ENCODE measurements around the gene PARP3. TPM values are rescaled to one million over a fixed set of nuclear protein-coding genes. Genes with fewer than 3 reads are reported as not detected.

PARP3 gene
- total RNA-seq, 3 donors from 2014 or later (not counting 1 experiment from before 2014, with no cell fraction given), result 4.6 to 7.4 (median 5.6) TPM

DNA sequence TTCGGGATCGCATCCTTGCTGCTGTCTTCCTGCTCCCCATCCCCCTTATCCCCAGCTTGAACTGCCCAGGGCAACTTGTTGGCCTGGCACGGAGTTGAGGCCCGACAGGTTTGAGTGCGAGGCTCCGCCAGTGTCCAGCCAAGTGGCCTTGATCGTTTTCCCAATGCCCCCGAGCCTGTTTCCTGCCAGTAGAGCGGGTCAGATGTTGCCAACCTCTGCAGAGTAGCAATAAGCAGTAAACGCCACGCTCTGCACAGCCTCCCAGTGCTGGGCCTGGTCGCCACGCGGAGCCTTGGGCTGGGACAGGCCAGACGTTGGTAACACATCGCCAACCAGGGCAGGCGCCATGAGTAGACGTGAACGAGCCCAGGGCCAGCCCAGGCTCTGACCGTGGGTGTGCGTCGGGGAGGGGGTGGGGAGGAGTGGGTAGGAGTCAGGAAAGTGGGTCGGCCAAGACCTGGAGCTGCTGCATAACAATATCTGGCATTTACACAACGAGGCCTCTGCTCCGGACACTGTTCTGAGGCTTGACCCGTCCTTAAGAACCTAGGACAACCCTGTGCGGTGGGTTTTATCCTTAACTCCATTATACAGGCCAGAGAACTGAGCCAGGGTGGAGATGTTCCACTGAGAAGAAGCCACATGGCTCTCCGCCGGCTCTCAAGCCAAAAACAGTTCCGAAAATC lies 32.3 kb downstream of the PARP3 start:
- 22% methylated on average over 30 of the region's 30 CpGs for WGBS (ENCODE audit: insufficient coverage)
- DNase-seq (no peak), ATAC-seq (peak; percentile 11 to 18 (median 12))
- Mint-ChIP-seq H3K27ac (peak overlapping the region; percentile 86 to 90), H3K36me3 (no peaks in the 10 kb centered on the region), H3K4me1 (peaks cover 27 to 36% of the 10 kb centered on the region in 2 donors), H3K9me3 (no peaks in the 10 kb centered on the region), H3K4me3 (peak overlapping the region; percentile 99), H3K27me3 (ENCODE audit: low read depth in 2 of 2) (no peaks in the 10 kb centered on the region)
- no peaks in the 10 kb centered on the region for H3K36me3 ChIP-seq (ENCODE audit: control insufficient read depth, insufficient read depth, low read length)
- peak overlapping the region; percentile 53 for H3K27ac ChIP-seq (ENCODE audit: low read length)
- peak; percentile 50 for TF ChIP-seq CTCF (IDR thresholded peaks at IDR 0.05)
- peaks cover 41% of the 10 kb centered on the region for H3K4me1 ChIP-seq (ENCODE audit: control insufficient read depth, insufficient read depth, low read length)
- peak overlapping the region; percentile 87 for H3K4me3 ChIP-seq (ENCODE audit: low read length)
- H3K9me3 ChIP-seq (ENCODE audit: control insufficient read depth, insufficient read depth, low read length), result no peaks in the 10 kb centered on the region
- intact Hi-C loops (cut with micrococcal nuclease), result loop anchor here (1.0 to 2.0 kb wide), 3 partner anchors 8 to 32 kb away; partner anchors contain the start of genes PARP3 and RPL29
- H3K27me3 ChIP-seq (ENCODE audit: control insufficient read depth, insufficient read depth, low read length), result no peaks in the 10 kb centered on the region

GRCh38 chr3:51974963-51975851 lies 33.0 kb downstream of the PARP3 start, which contains the start of gene ABHD14A:
ABHD14A (plus strand) TSS chr3:51975064; CDS start chr3:51975136, 72 bp downstream.
- Histone ChIP-seq H3K27me3 (ENCODE audit: control insufficient read depth, insufficient read depth, low read length) (no peaks in the 10 kb centered on the region), H3K4me3 (ENCODE audit: low read length) (peak within 1 kb of the TSS; percentile 87), H3K27ac (ENCODE audit: low read length) (peak within 1 kb of the TSS; percentile 53), H3K9me3 (ENCODE audit: control insufficient read depth, insufficient read depth, low read length) (no peaks in the 10 kb centered on the region), H3K4me1 (ENCODE audit: control insufficient read depth, insufficient read depth, low read length) (peaks cover 41% of the 10 kb centered on the region), H3K36me3 (ENCODE audit: control insufficient read depth, insufficient read depth, low read length) (no peaks in the 10 kb centered on the region)
- H3K27ac Mint-ChIP-seq, result peak within 1 kb of the TSS; percentile 86 to 90
- peak within 1 kb of the TSS; percentile 99 for H3K4me3 Mint-ChIP-seq
- under 1% methylated on average over 63 of the region's 63 CpGs for WGBS (ENCODE audit: insufficient coverage)
- DNase-seq (peak; percentile 70 to 90), ATAC-seq (peak; percentile 77 to 82 (median 78))
- intact Hi-C loops (cut with micrococcal nuclease), result loop anchor here (1.0 to 2.0 kb wide), 3 partner anchors 7 to 33 kb away; partner anchors contain the start of genes PARP3 and RPL29
- TF ChIP-seq CTCF (IDR thresholded peaks at IDR 0.05), result no peak
- H3K9me3 Mint-ChIP-seq, result no peaks in the 10 kb centered on the region
- H3K27me3 Mint-ChIP-seq (ENCODE audit: low read depth in 2 of 2), result no peaks in the 10 kb centered on the region
- peaks cover 27 to 36% of the 10 kb centered on the region in 2 donors for H3K4me1 Mint-ChIP-seq
- no peaks in the 10 kb centered on the region for H3K36me3 Mint-ChIP-seq

DNA sequence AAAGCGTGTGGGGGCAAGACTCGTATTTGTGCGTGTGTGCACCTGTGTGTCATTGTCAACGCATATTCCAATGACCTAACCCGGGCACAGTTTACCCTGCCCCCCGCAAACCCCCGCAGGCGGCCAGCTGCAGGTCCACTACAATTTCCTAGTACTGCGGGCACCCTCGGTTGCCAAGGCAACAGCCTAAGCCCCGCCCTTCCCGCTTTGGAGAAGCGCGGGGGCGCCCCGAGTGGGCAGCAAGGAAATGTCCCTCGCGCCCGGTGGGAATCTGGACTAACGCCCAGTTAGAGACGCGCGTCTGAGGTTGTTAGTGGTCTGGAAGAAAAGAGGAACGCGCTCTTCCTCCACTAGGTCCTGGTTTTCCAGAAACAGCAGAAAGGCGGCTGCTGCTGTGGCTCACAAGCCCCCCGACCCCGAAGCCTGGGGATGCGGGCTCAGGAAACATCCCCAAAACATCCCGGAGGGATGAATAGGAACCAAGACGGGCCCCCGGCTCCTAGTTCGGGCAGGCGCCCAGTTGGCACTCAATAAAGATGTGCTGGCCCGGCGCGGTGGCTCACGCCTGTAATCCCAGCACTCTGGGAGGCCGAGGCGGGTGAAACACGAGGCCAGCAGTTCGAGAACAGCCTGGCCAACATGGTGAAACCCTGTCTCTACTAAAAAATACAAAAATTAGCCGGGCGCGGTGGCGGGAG lies 33.8 kb downstream of the PARP3 start:
- WGBS (ENCODE audit: insufficient coverage), result 52% methylated on average over 46 of the region's 46 CpGs
- DNase-seq, result peak in 1 of 2 donors; percentile 57
- peaks cover 2% of the 10 kb centered on the region for H3K36me3 ChIP-seq (ENCODE audit: control insufficient read depth, insufficient read depth, low read length)
- peak overlapping the region; percentile 81 for H3K4me3 Mint-ChIP-seq
- ATAC-seq, result no peak
- H3K9me3 Mint-ChIP-seq, result no peaks in the 10 kb centered on the region
- no peaks in the 10 kb centered on the region for H3K27me3 Mint-ChIP-seq (ENCODE audit: low read depth in 2 of 2)
- peaks cover 42% of the 10 kb centered on the region for H3K4me1 ChIP-seq (ENCODE audit: control insufficient read depth, insufficient read depth, low read length)
- H3K4me3 ChIP-seq (ENCODE audit: low read length), result peak overlapping the region; percentile 87
- TF ChIP-seq CTCF (IDR thresholded peaks at IDR 0.05), result no peak
- no peak overlapping the region for H3K27ac ChIP-seq (ENCODE audit: low read length)
- no peaks in the 10 kb centered on the region for H3K27me3 ChIP-seq (ENCODE audit: control insufficient read depth, insufficient read depth, low read length)
- H3K4me1 Mint-ChIP-seq, result peaks cover 27 to 40% of the 10 kb centered on the region in 2 donors
- intact Hi-C loops (cut with micrococcal nuclease), result loop anchor here (2.0 kb wide), 1 partner anchor 19 kb away; the partner anchor contains the start of gene RPL29
- no peaks in the 10 kb centered on the region for H3K9me3 ChIP-seq (ENCODE audit: control insufficient read depth, insufficient read depth, low read length)
- peak overlapping the region; percentile 63 to 90 for H3K27ac Mint-ChIP-seq
- H3K36me3 Mint-ChIP-seq, result no peaks in the 10 kb centered on the region
